Muscle layer of colon (tissue), 2 donors: ENCODE data around the gene ABCA1.
"Not testable (repeated sequence)": the region's sequence is repeated elsewhere in the genome, so short reads cannot be mapped to it uniquely, and the experiment has no call there.

ENCODE experiments used
- H3K27ac ChIP-seq: one replicate; pipeline ENCODE4 v1.7.0; 2013; ENCODE audit warnings: low read depth, mild to moderate bottlenecking, low read length, moderate library complexity
- H3K27me3 ChIP-seq, 2 donors: one replicate each; pipeline ENCODE4 v1.7.0; 2013; ENCODE audit warnings: low read length in 2 of 2, mild to moderate bottlenecking in 2 of 2; ENCODE audit not compliant: insufficient read depth in 2 of 2, control insufficient read depth in 1 of 2
- H3K36me3 ChIP-seq: one replicate; pipeline ENCODE4 v1.7.0; 2013; ENCODE audit warnings: mild to moderate bottlenecking, low read length; ENCODE audit not compliant: insufficient read depth
- H3K4me1 ChIP-seq: one replicate; pipeline ENCODE4 v1.7.0; 2013; ENCODE audit warnings: mild to moderate bottlenecking, low read length; ENCODE audit not compliant: insufficient read depth
- H3K4me3 ChIP-seq, 2 donors: one replicate each; pipeline ENCODE4 v1.7.0; 2013; ENCODE audit warnings: low read length in 2 of 2, low read depth in 1 of 2, mild to moderate bottlenecking in 1 of 2, moderate library complexity in 1 of 2
- H3K9ac ChIP-seq: one replicate; pipeline ENCODE4 v1.7.0; 2013; ENCODE audit warnings: low read length
- H3K9me3 ChIP-seq: one replicate; pipeline ENCODE4 v1.7.0; 2013; ENCODE audit warnings: mild to moderate bottlenecking, low read length
- donor health status: abdominal sarcoma.
- donor health status: Adenocarcinoma of cecum.

The ABCA1 gene

DNA sequence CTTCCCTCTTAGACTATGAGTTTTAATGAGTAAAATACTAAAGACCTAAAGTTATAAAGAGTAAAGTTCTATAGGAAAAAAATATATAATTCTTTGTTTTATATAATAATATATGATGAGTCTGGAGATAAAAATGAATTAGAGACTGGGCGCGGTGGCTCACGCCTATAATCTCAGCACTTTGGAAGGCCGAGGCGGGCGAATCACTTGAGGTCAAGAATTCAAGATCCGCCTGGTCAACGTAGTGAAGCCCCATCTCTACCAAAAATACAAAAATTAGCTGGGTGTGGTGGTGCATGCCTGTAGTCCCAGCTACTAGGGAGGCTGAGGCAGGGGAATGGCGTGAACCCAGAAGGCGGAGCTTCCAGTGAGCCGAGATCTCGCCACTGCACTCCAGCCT is 158.9 kb downstream of the ABCA1 start:
- not testable (repeated sequence) for H3K9me3 ChIP-seq, H3K27ac ChIP-seq, H3K9ac ChIP-seq, H3K36me3 ChIP-seq, H3K27me3 ChIP-seq, H3K4me3 ChIP-seq, H3K4me1 ChIP-seq

DNA sequence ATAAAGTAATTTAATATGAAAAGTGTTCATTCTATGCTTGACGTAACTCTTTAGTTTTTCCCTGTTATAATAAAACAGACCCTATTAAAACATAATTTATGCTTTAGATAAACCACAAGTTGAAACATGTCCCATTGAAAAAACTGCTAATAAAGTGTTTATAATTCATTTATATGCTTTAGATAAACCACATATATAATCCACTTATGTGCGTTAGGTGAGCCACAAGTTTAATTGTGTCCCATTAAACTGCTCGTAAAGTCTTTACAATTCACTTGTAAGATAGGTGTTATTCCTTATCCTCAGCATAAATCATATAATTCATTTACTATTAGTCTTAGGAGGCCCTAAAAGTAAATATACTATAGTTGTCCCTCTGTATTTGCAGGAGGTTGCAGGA is 160.4 kb downstream of the ABCA1 start:
- H3K9ac ChIP-seq: no peak overlapping the region
- no peaks in the 10 kb centered on the region for H3K9me3 ChIP-seq
- H3K36me3 ChIP-seq: no peaks in the 10 kb centered on the region
- H3K4me1 ChIP-seq: peaks cover 5% of the 10 kb centered on the region
- H3K27ac ChIP-seq: no peak overlapping the region
- H3K4me3 ChIP-seq: no peak overlapping the region
- no peaks in the 10 kb centered on the region for H3K27me3 ChIP-seq

DNA sequence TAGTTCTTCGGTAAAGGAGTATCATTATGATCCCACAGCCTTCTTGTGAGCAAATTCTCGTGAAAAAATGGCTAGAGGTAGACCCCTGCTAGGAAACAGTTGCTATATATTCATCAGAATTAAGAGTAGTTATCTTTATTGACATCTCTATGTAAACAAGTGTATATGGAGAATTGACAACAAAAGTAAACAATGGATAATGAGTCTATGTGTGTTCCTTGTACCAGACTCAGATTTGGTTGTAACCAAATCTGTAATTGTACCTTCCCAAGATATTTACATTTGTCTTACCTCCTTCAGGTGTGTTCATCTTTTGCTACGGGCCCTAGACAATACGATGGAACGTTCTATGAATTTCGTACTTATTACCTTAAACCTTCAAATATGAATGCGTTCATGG is 161.9 kb downstream of the ABCA1 start:
- H3K4me3 ChIP-seq: no peak overlapping the region
- no peaks in the 10 kb centered on the region for H3K9me3 ChIP-seq
- H3K4me1 ChIP-seq: peaks cover 5% of the 10 kb centered on the region
- H3K36me3 ChIP-seq: no peaks in the 10 kb centered on the region
- H3K9ac ChIP-seq: no peak overlapping the region
- H3K27ac ChIP-seq: no peak overlapping the region
- H3K27me3 ChIP-seq: no peaks in the 10 kb centered on the region

DNA sequence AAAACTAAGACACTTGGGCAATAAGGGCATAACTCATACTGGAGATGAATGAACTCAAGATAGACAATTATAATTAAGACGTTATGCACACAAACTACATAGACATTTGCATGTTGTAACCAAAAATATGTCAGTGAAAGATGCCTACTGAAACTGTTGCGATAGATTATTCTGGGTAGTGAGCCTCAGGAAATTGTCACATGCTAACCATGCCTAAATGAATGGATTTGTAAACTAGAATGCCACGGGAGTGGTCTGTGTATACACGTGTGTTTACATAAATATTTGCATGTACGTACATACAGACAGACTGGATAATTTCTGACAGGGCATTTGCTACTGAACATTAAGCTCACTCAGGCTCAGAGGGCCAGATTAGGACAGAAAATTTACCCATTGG is 162.8 kb downstream of the ABCA1 start:
- Histone ChIP-seq H3K27me3 (no peaks in the 10 kb centered on the region), H3K27ac (no peak overlapping the region), H3K9me3 (no peaks in the 10 kb centered on the region), H3K4me3 (no peak overlapping the region), H3K4me1 (peaks cover 5% of the 10 kb centered on the region), H3K9ac (no peak overlapping the region), H3K36me3 (no peaks in the 10 kb centered on the region)

DNA sequence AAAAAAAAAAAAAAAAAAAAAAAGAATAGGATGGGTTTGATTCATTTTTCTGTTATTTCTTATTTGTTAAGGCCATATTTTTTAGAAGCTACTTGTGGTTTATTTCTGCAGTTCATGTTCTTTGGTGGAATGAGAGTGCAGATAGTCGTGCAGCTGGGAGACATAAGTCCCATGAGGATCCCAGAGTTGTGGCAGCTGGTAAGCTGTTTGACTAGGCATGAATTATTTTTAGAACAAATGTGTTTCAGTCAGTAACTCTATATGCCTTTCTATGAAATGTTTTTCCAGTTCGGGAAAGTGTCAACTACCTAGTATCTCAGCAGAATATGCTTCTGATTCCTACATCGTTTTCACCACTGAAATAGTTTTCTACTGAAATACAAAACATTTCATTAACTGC is 169.0 kb downstream of the ABCA1 start:
- Histone ChIP-seq H3K36me3 (no peaks in the 10 kb centered on the region), H3K27me3 (no peaks in the 10 kb centered on the region), H3K27ac (no peak overlapping the region), H3K9ac (no peak overlapping the region), H3K9me3 (no peaks in the 10 kb centered on the region), H3K4me3 (no peak overlapping the region), H3K4me1 (no peaks in the 10 kb centered on the region)

DNA sequence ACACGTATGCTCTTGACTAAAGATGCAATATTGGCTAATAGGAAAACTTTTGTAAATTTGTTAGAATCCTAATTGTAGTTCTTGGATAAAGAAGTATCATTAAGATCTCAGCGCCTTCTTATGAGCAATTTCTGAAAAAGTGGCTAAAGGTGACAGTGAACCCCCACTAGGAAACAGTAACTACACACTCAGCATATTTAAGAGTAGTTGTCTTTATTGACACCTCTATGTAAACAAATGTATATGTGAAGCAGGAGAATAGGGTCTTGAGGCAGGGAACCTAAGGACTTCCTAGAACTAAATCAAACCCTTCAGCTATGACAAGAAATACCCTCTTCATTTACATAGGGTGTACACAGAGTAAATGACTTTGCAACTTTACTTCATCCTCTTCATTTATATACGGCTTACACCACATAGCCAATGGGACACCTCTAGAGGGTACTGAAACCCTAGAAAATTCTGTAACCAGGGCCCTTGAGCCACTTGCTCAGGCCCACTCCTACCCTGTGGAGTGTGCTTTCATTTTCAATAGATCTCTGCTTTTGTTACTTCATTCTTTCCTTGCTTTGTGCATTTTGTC is 177.7 kb downstream of the ABCA1 start:
- Histone ChIP-seq H3K27ac (no peak overlapping the region), H3K36me3 (no peaks in the 10 kb centered on the region), H3K9me3 (no peaks in the 10 kb centered on the region), H3K9ac (no peak overlapping the region), H3K4me3 (no peak overlapping the region), H3K4me1 (peaks cover 10% of the 10 kb centered on the region), H3K27me3 (no peaks in the 10 kb centered on the region)

DNA sequence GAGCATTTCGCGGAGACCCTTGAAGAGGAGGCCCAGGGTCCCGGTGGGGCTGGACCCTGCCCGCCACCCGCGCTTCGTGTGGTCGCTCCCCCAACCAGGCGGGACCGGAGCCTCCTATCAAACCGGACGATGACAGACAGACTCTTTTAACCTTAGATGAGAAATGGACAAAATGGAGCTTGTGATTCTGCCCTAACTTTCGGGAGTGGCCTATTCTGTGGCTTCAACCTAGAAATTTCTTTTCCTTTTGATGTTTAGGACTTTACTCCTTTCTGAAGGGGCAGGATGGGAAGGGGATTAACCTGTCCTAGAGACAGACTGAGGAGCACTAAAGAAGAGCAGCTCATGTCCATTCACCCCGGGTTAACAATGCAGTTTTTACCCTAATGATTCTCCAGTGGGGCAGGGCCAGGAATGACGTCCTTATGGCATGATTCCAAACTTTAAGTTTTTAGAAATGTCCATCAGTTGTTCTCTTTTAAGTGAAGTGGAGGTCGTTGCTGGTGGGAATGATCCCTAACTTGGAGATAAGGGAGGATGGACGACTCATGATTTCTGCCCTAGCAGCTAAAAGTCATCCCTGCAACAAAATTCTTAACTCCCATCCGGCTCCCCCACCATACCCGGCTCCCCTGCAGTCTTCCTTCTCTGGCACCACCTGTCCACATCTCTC is 179.5 kb downstream of the ABCA1 start:
- H3K4me3 ChIP-seq: peak overlapping the region; percentile 54 to 86
- H3K9ac ChIP-seq: peak overlapping the region; percentile 72
- no peaks in the 10 kb centered on the region for H3K9me3 ChIP-seq
- peak overlapping the region; percentile 83 for H3K27ac ChIP-seq
- peaks cover 10% of the 10 kb centered on the region for H3K4me1 ChIP-seq
- no peaks in the 10 kb centered on the region for H3K36me3 ChIP-seq
- no peaks in the 10 kb centered on the region for H3K27me3 ChIP-seq

DNA sequence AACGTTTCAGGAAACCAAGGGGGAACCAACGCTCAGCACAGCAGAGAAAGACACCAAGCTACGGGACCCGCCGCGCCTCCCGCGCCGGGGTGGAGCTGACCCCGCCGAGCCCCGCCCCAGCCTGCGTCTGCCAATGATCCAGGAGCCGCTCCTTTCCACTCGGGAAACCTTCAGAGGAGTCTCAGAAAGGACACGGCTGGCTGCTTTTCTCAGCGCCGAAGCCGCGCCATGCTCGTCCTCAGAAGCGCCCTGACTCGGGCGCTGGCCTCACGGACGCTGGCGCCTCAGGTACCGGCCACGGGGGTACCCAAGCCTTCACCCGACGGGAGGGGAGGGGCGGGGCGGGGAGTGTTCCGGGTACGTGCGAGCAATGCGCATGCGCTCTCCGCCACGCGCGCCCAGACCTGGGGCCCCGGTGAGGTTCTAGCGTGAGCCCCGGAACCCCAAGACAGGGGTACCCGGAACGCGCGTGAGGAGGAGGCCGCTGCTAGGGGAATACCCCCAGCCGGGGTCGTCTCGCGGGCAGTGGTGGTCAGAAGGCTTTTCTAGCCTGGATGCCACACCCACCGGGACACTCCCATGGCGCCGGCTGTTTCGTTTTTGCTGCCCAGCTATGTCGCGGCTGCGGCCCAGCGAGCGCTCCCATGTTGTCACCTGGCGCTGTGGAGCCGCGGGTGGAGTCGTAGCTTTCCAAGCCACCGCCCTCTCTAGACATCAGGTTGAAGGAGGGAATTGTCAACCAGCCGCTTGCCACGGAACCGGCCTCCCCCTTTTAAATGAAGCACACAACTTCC is 180.2 kb downstream of the ABCA1 start, which contains the start of gene NIPSNAP3A:
NIPSNAP3A (plus strand) TSS at position 119 of the 794 bp plus-strand sequence; CDS start at position 229, 110 bp downstream.
- Histone ChIP-seq H3K27ac (peak within 1 kb of the TSS; percentile 83), H3K9me3 (no peaks in the 10 kb centered on the region), H3K9ac (peak within 1 kb of the TSS; percentile 72), H3K36me3 (no peaks in the 10 kb centered on the region), H3K27me3 (no peaks in the 10 kb centered on the region), H3K4me1 (peaks cover 10% of the 10 kb centered on the region), H3K4me3 (peak within 1 kb of the TSS; percentile 54 to 86)

DNA sequence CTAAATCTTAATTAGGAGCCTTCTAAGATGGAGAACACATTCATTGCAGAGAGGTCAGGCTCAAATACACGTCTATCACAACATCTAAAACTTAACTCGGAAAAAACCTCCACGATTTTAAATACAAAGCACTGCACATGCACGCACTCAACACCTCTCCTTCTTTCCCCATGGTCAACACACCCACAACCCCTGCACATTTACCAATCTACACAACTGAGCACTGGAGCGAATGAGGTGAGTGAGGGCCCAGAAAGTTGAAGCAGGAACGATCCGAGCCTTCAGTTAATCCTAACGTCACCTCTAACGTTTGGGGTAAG is 180.8 kb downstream of the ABCA1 start:
- H3K36me3 ChIP-seq: no peaks in the 10 kb centered on the region
- H3K4me1 ChIP-seq: peaks cover 10% of the 10 kb centered on the region
- H3K9me3 ChIP-seq: no peaks in the 10 kb centered on the region
- H3K4me3 ChIP-seq: peak overlapping the region; percentile 54 to 86
- no peaks in the 10 kb centered on the region for H3K27me3 ChIP-seq
- H3K27ac ChIP-seq: peak overlapping the region; percentile 83
- H3K9ac ChIP-seq: peak overlapping the region; percentile 72

DNA sequence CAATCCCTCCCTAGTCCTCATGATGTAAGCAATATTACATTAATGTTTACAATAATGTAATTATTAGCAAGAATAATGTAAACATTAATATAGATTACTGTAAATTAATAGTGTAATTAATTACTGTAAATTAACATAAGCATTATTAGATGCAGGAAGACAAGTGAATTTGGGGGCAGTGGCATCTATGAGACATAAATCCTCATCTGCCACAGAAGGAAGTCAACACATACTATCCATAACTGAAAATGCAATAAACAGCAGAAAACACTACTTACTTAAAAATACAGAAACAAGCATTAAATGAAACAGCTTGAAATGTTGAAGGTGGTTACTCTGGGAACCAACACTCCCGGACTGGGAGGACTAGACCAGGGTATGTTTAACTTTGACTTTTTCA is 181.2 kb downstream of the ABCA1 start:
- Histone ChIP-seq H3K4me3 (peak overlapping the region in 1 of 2 donors; percentile 86), H3K27me3 (no peaks in the 10 kb centered on the region), H3K9me3 (no peaks in the 10 kb centered on the region), H3K27ac (peak overlapping the region; percentile 83), H3K4me1 (peaks cover 10% of the 10 kb centered on the region), H3K9ac (peak overlapping the region; percentile 72), H3K36me3 (no peaks in the 10 kb centered on the region)

DNA sequence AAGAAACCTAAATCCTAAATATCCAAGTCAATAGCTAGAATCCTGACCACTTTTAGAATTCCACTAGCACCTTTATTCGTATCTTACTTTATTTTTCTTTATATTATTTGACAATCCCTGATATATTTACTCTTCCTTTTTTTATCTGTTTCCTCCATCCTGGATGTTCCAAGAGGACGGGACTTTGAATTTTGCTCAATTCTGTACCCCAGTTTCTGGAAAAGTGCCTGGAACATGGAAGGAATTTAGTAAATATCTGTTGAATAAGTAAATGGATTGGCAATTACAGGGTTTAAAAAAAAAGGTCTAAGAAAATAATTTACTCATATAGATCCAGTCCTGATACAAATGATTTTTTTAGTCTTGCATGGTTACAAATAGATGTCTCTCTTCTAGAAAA is 181.7 kb downstream of the ABCA1 start:
- Histone ChIP-seq H3K9ac (no peak overlapping the region), H3K27ac (no peak overlapping the region), H3K4me3 (no peak overlapping the region), H3K4me1 (peaks cover 10% of the 10 kb centered on the region), H3K36me3 (no peaks in the 10 kb centered on the region), H3K27me3 (no peaks in the 10 kb centered on the region), H3K9me3 (no peaks in the 10 kb centered on the region)
